Sigmoid colon (tissue), 7 donors: ENCODE results near the gene CORO6. TPM values are rescaled to one million over a fixed set of nuclear protein-coding genes. Genes with fewer than 3 reads are reported as not detected.

Experiments
- DNase-seq: peaks from one replicate; pipeline ENCODE4 v3.0.0-alpha.2; 2019
- H3K27ac ChIP-seq, 4 donors: fragments of 200-600 bp; sonication (generic); one replicate each; pipeline ENCODE4 v1.5.1; 2016 to 2019; ENCODE audit warnings: mild to moderate bottlenecking in 1 of 4
- H3K27me3 ChIP-seq, 3 donors: fragments of 200-600 bp; sonication (generic); one replicate each; pipeline ENCODE4 v1.5.1; 2019; ENCODE audit warnings: mild to moderate bottlenecking in 1 of 3
- H3K36me3 ChIP-seq, 4 donors: fragments of 200-600 bp; sonication (generic); one replicate each; pipeline ENCODE4 v1.5.1; 2016 to 2019
- H3K4me1 ChIP-seq, 4 donors: fragments of 200-600 bp; sonication (generic); one replicate each; pipeline ENCODE4 v1.5.1; 2017 to 2019
- H3K4me3 ChIP-seq, 4 donors: fragments of 200-600 bp; sonication (generic); one replicate each; pipeline ENCODE4 v1.5.1; 2017 to 2019; ENCODE audit warnings: mild to moderate bottlenecking in 2 of 4, moderate library complexity in 1 of 4
- H3K9me3 ChIP-seq, 4 donors: fragments of 200-600 bp in 3 of 4; sonication (generic) in 3 of 4; one replicate each; pipeline versions ENCODE4 v1.5.1 to v1.6.1; 2013 to 2019
- CTCF ChIP-seq, 4 experiments: fragments of 450-650 bp in 3 of 4; fragments of 200-600 bp in 1 of 4; IDR thresholded peaks; one replicate each; pipeline ENCODE4 v1.5.1; 2016 to 2019; ENCODE audit warnings: antibody characterized with exemption in 4 of 4, mild to moderate bottlenecking in 3 of 4, moderate library complexity in 2 of 4
- EP300 ChIP-seq, 4 donors: sonication (generic); formaldehyde crosslinking; IDR thresholded peaks; one replicate each; pipeline ENCODE4 v1.6.1; 2017; ENCODE audit warnings: antibody characterized with exemption in 4 of 4
- POLR2A ChIP-seq, 2 donors: fragments of 450-650 bp; IDR thresholded peaks; one replicate each; pipeline ENCODE4 v1.6.1; 2016; ENCODE audit warnings: antibody characterized with exemption in 2 of 2, mild to moderate bottlenecking in 2 of 2, moderate library complexity in 2 of 2
- POLR2AphosphoS5 ChIP-seq, 4 donors: sonication (generic); formaldehyde crosslinking; IDR thresholded peaks; one replicate each; pipeline ENCODE4 v1.6.1; 2017; ENCODE audit warnings: antibody characterized with exemption in 4 of 4
- WGBS, 2 donors: extraction: QIAGEN DNeasy Blood & Tissue Kit; methylation state at CpG; one replicate each; pipeline ENCODE4 v1.1.7; 2013; 5-methylcytosine and 5-hydroxymethylcytosine counted together
- intact Hi-C: fragments of 100-400 bp; cut with DNase I; formaldehyde crosslinking; loops from one replicate; pipeline ENCODE4 v1.15.1; 2023
- polyA plus RNA-seq, 3 donors: library from polyadenylated mRNA; stranded (reverse); fragments of 200-250 nt; gene quantifications; one replicate each; pipeline ENCODE4 v1.2.3, GENCODE V29; 2013
- total RNA-seq, 4 donors: library from RNA; depleted of rRNA; stranded (reverse); fragments of >200 nt; gene quantifications; one replicate each; pipeline ENCODE4 v1.1.0, GENCODE V29; 2016
- donor health status: healthy with polysubstance abuse.
- donor health status: Bipolar disorder and iron deficiency.
- donor health status: healthy.

The CORO6 gene
- total and polyA plus RNA-seq, 7 donors: 0.23 to 94.4 (median 23.9) TPM

GRCh38 chr17:29618272-29619065, 4.2 kb downstream of the CORO6 start:
- Histone ChIP-seq H3K4me1 (peaks cover 0 to 96% (median 79%) of the 10 kb centered on the region in 4 donors), H3K9me3 (no peaks in the 10 kb centered on the region), H3K27ac (peak overlapping the region; percentile 10 to 68 (median 53)), H3K27me3 (no peaks in the 10 kb centered on the region), H3K36me3 (no peaks in the 10 kb centered on the region), H3K4me3 (peak overlapping the region in 3 of 4 donors; percentile 35 to 44 (median 39))
- 27 to 43% methylated on average over 22 of the region's 22 CpGs for WGBS, 2 donors
- TF ChIP-seq CTCF (IDR thresholded peaks at IDR 0.05) (peak in 2 of 4 experiments; percentile 1), EP300 (IDR thresholded peaks at IDR 0.05) (no peak)
- intact Hi-C loops: loop anchor here (5.0 to 10.0 kb wide), 2 partner anchors 36 to 146 kb away; no protein-coding TSS in a partner anchor
- peak; percentile 63 for DNase-seq

GRCh38 chr17:29617481-29618271, 5.0 kb downstream of the CORO6 start:
- H3K4me1 ChIP-seq: peaks cover 0 to 98% (median 84%) of the 10 kb centered on the region in 4 donors
- H3K36me3 ChIP-seq: no peaks in the 10 kb centered on the region
- no peaks in the 10 kb centered on the region for H3K27me3 ChIP-seq
- intact Hi-C loops: loop anchor here (5.0 to 10.0 kb wide), 2 partner anchors 35 to 147 kb away; no protein-coding TSS in a partner anchor
- peak overlapping the region; percentile 10 to 68 (median 53) for H3K27ac ChIP-seq
- H3K4me3 ChIP-seq: peak overlapping the region; percentile 3 to 44 (median 37)
- peak; percentile 86 for DNase-seq
- 2 to 3% methylated on average over 68 of the region's 68 CpGs for WGBS, 2 donors
- no peaks in the 10 kb centered on the region for H3K9me3 ChIP-seq
- TF ChIP-seq POLR2A (IDR thresholded peaks at IDR 0.05) (no peak), EP300 (IDR thresholded peaks at IDR 0.05) (no peak), CTCF (IDR thresholded peaks at IDR 0.05) (peak; percentile 30 to 65 (median 48)), POLR2AphosphoS5 (IDR thresholded peaks at IDR 0.05) (no peak)

GRCh38 chr17:29617125-29617480, 5.6 kb downstream of the CORO6 start:
- intact Hi-C loops: loop anchor here (5.0 to 10.0 kb wide), 2 partner anchors 35 to 148 kb away; no protein-coding TSS in a partner anchor
- TF ChIP-seq EP300 (IDR thresholded peaks at IDR 0.05): no peak
- peak in 1 of 4 donors; percentile 42 for TF ChIP-seq POLR2AphosphoS5 (IDR thresholded peaks at IDR 0.05)
- peak; percentile 43 to 58 (median 47) for TF ChIP-seq CTCF (IDR thresholded peaks at IDR 0.05)
- TF ChIP-seq POLR2A (IDR thresholded peaks at IDR 0.05): no peak
- H3K27me3 ChIP-seq: no peaks in the 10 kb centered on the region
- peak; percentile 89 for DNase-seq
- H3K9me3 ChIP-seq: no peaks in the 10 kb centered on the region
- H3K36me3 ChIP-seq: no peaks in the 10 kb centered on the region
- peaks cover 0 to 93% (median 84%) of the 10 kb centered on the region in 4 donors for H3K4me1 ChIP-seq
- H3K27ac ChIP-seq: peak overlapping the region in 1 of 4 donors; percentile 65
- H3K4me3 ChIP-seq: peak overlapping the region in 3 of 4 donors; percentile 35 to 44 (median 39)
- WGBS, 2 donors: 1% methylated on average over 16 of the region's 16 CpGs

- H3K27me3 ChIP-seq: no peaks in the 10 kb centered on the region
- H3K4me3 ChIP-seq: peak overlapping the region; percentile 20 to 44 (median 40)
- 16 to 20% methylated on average over 32 of the region's 32 CpGs for WGBS, 2 donors
- no peaks in the 10 kb centered on the region for H3K36me3 ChIP-seq
- TF ChIP-seq POLR2AphosphoS5 (IDR thresholded peaks at IDR 0.05): no peak
- no peak for TF ChIP-seq EP300 (IDR thresholded peaks at IDR 0.05)
- no peak for TF ChIP-seq POLR2A (IDR thresholded peaks at IDR 0.05)
- no peak for TF ChIP-seq CTCF (IDR thresholded peaks at IDR 0.05)
- DNase-seq: no peak
- H3K4me1 ChIP-seq: peaks cover 0 to 87% (median 78%) of the 10 kb centered on the region in 4 donors
- peak overlapping the region; percentile 68 to 79 (median 72) for H3K27ac ChIP-seq
- intact Hi-C loops: loop anchor here (5.0 to 10.0 kb wide), 2 partner anchors 34 to 148 kb away; no protein-coding TSS in a partner anchor
- no peaks in the 10 kb centered on the region for H3K9me3 ChIP-seq
These were observed 6.2 kb downstream of the CORO6 start for GRCh38 chr17:29616300-29617048.
